HG03196 (cell line): ENCODE data around the gene POLR1B.
"Not testable (repeated sequence)": the region's sequence is repeated elsewhere in the genome, so short reads cannot be mapped to it uniquely, and the experiment has no call there.

Source experiments
- ATAC-seq: cut with Tn5 transposase; IDR thresholded peaks from one replicate; pipeline ENCODE4 v1.9.1; 2021; ENCODE audit not compliant: unreplicated experiment

POLR1B gene

DNA sequence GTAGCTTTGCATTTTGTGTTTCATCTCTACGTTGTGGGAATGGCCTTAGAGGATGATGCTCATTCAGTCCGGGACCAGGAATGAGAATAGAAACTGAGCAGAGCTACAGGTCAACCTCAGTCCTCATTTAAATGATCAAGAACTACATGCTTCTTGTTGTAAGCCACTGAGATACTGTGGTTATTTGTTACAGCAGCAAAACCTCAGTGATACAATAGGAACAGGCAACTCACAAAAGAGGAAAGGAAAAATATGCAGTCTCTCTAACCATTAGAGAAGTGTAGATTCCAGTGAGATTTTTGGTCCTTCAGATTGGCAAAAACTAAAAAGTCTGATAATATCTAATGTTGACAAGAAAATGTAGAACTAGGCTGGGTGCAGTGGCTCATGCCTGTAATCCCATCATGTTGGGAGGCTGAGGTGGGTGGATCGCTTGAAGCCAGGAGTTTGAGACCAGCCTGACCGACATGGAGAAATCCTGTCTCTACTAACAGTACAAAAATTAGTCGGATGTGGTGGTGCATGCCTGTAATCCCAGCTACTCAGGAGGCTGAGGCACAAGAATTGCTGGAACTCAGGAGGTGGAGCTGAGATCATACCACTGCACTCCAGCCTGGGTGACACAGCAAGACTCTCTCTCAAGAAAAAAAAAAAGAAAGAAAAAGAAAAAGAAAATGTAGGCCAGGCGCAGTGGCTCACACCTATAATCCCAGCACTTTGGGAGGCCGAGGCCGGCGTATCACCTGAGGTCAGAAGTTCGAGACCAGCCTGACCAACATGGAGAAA is 55.5 kb downstream of the POLR1B start:
- ATAC-seq, result no peak

- no peak for ATAC-seq
These were observed 58.4 kb downstream of the POLR1B start for GRCh38 chr2:112600634-112601033.

DNA sequence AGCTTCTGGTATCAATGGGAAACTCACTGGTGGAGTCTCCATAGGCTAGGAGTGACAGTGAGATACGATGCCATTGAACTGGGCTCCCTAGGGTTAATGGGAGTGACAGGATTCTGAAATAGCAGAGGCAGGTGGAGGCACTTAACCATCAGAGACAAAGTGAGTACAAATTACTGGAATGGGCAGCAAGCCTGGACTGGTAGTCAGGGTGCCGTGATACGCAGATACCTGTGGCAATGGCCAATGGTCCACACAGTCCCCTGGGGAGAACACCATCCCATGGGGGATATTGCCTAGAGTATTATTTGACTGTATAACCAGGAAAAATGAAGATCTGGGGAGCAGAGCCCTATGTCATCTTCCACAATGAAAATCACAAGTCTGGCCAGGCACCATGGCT is 59.5 kb downstream of the POLR1B start:
- ATAC-seq, result no peak

DNA sequence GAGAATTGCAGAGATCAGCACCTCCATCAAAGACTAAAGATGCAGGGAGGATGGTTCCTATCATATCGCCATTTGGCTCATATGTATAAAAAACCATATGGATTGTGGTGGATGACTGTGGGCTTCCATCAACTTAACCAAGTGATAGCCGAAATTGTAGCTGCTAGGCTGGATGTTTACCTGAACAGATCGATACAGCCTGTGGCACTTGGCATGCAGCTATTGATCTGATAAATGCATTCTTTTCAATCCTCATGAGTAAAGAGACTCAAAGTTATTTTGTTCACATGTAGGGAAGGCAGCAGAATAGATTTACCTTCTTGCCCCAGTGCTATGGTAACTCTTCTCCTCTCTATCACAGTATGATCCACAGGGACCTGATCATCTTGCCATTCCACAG is 60.7 kb downstream of the POLR1B start:
- ATAC-seq, result no peak

- ATAC-seq, result no peak
These were observed 61.5 kb downstream of the POLR1B start for GRCh38 chr2:112603731-112604130.

DNA sequence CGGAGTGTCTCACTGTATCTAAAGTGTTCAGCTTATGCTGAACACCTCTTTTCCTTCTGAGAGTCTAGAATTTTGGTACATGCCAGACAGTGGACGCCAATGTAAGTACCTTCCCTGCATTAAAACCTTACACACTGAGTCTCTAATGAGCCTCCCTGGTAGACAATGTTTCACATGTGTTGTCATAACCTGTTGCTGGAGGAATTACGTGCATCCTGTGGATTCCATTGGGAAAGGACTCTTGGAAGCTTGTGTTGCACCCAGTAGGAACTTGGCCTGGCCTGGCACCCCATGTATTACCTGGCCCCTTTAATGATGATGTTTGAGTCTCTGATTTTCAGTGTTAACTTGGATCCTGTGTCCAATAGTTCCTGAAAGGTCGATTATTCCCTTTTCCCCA is 62.7 kb downstream of the POLR1B start:
- no peak for ATAC-seq

DNA sequence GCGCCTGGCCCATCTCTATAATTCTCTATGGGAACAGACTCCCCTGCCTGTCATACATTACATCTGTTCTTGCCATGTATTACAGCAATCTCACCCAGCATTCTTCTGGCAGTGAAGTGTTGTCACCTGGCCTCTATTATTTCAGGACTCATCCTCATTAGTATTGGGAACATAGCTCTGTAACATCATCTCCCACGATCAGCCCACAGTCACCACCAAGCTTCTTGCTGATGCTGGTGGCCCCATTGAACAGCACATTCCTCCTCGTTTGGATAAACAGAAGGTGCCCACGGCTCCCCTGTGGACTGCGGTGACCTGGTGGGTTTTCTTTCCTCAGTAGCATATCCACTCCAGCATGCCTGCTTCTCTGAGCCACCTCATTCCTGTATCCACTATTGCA is 63.7 kb downstream of the POLR1B start:
- ATAC-seq, result no peak

DNA sequence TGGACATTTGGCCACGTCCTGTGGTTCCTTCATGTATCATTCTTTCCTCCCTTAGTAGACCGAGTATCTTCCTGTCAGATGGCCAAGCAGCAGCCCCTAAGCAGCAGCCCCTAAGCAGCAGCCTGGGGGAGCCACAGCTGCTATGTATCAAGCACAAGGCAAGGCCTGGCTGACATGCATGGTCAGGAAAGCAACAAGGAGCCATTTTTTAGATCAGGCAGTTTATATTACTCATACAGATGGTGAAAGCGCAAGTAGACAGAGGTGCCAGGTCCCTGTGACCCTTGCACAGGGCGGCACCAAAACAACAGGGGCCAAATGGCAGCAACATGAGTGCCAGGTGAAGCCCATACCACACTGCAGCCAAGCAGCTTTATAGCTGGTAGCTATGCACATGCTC is 64.3 kb downstream of the POLR1B start:
- no peak for ATAC-seq

DNA sequence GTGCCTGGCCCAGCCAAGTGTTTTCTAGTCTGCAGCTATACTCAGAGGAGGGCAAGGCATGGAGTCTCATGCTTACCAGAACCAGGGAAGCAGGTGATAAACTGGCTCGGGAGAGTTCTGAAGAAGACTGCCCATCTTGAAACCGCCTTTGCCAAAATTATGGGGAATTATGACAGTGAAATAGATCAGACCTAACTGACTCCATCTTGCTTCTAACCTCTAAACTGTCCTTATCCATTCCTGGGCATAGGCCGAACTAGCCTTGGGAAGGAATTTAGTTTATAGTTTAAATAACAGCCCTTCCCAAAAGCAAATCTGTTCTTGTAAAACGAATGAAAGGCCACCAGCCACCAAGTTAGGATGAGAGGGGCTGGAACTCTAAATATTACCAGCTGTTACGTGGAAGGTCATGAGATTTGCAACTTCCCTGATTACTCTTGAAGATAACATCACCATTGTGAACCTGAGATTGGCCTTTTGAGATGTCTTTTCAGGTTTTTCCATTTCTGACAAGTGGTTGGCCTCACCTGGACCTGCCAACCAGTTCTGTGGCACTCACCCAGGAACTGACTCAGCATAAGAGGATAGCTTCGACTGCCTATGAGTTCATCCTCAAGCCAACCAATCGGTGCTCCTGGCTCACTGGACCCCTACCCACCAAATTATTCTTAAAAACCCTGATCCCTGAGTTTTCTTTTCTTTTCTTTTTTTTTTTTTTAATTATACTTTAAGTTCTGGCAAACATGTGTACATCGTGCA is 65.6 kb downstream of the POLR1B start:
- no peak for ATAC-seq

DNA sequence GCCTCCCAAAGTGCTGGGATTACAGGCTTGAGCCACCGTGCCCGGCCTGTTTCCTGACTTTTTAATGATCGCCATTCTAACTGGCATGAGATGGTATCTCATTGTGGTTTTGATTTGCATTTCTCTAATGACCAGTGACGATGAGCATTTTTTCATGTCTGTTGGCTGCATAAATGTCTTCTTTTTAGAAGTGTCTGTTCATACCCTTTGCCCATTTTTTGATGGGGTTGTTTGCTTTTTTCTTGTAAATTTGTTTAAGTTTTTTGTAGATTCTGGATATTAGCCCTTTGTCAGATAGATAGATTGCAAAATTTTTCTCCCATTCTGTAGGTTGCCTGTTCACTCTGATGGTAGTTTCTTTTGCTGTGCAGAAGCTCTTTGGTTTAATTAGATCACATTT is 67.1 kb downstream of the POLR1B start:
- not testable (repeated sequence) for ATAC-seq

- not testable (repeated sequence) for ATAC-seq
These were observed 70.0 kb downstream of the POLR1B start for GRCh38 chr2:112612283-112612682.

GRCh38 chr2:112614201-112614840 is 72.1 kb downstream of the POLR1B start:
- no peak for ATAC-seq

DNA sequence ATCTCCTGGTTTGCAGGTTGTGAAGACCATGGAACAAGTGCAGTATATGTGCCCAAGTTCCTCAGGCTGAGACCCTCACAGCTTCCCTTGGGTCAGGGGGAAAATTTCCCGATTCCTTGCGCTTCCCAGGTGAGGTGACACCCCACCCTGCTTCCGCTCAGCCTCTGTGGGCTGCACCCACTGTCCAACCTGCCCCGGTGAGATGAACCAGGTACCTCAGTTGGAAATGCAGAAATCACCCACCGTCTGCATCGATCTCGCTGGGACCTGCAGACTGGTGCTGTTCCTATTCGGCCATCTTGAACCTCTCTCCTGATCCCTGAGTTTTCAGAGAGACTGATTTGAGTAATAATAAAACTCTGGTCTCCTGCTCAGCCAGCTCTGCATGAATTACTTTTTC is 72.8 kb downstream of the POLR1B start:
- no peak for ATAC-seq

GRCh38 chr2:112615798-112616197 is 73.5 kb downstream of the POLR1B start:
- not testable (repeated sequence) for ATAC-seq

DNA sequence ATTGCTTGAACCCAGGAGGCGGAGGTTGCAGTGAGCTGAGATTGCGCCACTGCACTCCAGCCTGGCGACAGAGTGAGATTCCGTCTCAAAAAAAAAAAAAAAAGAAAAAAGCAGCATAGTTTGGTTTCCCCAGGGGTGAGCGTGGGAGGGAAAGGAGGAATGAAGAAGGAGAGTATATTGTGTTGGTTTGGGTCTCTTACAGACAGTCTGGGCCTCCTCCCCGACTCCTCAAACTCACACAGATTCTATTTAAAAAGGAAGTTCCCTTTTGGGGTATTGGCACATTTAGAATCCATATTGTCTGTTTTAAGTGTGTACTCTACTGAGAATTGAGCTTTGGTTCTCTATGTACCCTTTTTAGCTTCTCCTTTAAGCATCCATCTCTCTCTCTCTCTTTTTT is 76.1 kb downstream of the POLR1B start:
- no peak for ATAC-seq

GRCh38 chr2:112621790-112622527 is 79.7 kb downstream of the POLR1B start:
- ATAC-seq, result no peak

DNA sequence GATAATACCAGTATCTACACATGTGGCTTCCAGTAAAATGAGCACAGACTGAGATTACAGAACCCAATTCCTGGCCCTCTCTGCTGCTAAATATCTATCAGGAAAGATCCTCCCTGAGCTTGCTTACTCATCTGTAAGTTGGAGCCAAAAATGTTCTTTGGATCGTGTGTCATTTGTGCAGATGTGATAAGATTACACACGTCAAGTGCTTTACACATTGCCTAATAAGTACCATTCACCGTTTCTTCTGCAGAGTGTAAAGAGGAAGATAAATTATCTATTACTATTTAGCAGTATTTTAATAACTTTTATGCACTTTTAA is 80.2 kb downstream of the POLR1B start:
- ATAC-seq, result no peak

GRCh38 chr2:112623913-112624777 is 81.9 kb downstream of the POLR1B start:
- ATAC-seq, result no peak

DNA sequence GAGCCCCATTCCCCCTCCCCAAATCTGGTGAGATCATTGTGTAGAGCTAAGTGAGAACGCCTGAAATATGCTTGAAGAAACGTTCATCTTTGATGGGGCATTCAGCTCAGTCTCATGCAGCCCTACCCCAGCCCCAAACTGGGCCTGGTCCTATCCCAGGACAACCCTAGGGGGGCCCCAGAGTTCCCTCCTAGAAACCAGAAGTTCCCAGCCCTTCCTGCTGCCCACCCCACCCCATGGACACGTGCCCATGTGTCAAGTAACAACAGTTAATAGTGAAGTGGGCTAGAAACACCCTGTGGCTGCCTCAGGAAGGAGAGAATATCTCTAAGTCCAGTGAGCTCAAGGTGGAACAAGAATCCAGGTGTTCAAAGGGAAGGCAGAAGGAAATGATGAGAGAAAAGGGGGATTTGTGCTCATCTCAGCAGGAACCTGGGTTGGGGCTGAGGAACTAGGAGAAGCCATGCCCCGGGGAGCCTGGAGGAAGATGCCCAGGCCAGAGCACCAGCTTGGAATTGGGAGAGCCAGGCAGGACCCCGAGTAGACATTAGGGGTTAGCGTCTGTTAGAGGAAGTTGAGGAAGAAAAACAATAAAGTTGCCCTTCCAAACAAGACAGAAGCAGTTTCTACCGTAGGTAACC is 83.3 kb downstream of the POLR1B start:
- no peak for ATAC-seq

DNA sequence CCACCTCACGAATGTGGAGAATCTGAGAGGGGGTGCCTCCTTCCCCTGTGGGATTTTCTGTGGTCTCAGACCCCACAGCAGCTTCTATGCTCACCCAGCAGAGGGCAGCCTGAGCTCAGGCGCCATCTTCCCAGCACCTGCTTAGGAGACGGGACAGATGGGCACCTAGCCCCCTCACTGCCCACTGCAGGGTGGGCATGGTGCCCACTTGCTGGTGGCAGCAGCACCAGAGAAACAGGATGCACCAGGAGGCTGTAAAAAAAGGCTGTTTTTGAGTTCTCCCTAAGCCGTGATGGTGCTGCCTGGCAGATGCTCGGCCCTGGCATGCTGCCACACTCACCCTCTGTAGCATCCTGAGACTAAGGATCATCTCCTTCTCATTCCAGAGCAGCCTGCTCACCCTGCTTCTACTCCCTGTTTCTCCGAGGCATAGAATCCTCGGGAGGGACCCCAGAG is 84.4 kb downstream of the POLR1B start:
- ATAC-seq, result no peak
